Stimulated activated CD8-positive, alpha-beta memory T cell treated with anti-CD3 and anti-CD28 coated beads, Interleukin-12 subunit alpha, Interleukin-12 subunit beta, amount 100 ng/mL, for 1 hour (primary cell): Measurements from ENCODE around the gene LRP5.
"Not testable (repeated sequence)": the region's sequence is repeated elsewhere in the genome, so short reads cannot be mapped to it uniquely, and the experiment has no call there.

Experiments used
- DNase-seq: peaks from one replicate; pipeline ENCODE4 v3.0.0-alpha.2; 2020; ENCODE audit warnings: low read depth

The LRP5 gene

DNA sequence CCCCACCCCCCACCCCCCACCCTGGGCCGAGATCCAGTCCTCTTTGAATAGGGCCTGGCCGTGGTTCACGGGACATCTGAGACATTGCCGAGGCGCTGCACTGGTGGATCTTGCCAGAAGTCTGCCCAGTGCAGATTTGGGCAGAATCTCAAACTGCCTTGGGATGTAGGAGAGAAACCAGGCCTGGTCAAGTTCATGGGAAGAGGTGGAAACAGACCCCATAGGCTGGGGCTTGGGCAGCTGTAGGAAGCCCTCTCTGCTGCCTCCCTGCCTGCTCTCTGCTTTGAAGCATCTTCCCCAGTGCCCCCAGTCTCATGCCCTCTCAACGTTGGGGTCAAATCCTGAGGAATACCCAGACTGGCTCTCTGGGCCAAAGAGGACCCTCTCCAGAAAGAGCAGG is 132.2 kb downstream of the LRP5 start:
- DNase-seq = no peak

GRCh38 chr11:68445531-68446035 is 133.2 kb downstream of the LRP5 start:
- no peak for DNase-seq

GRCh38 chr11:68446046-68446725 is 133.8 kb downstream of the LRP5 start:
- DNase-seq = no peak

DNA sequence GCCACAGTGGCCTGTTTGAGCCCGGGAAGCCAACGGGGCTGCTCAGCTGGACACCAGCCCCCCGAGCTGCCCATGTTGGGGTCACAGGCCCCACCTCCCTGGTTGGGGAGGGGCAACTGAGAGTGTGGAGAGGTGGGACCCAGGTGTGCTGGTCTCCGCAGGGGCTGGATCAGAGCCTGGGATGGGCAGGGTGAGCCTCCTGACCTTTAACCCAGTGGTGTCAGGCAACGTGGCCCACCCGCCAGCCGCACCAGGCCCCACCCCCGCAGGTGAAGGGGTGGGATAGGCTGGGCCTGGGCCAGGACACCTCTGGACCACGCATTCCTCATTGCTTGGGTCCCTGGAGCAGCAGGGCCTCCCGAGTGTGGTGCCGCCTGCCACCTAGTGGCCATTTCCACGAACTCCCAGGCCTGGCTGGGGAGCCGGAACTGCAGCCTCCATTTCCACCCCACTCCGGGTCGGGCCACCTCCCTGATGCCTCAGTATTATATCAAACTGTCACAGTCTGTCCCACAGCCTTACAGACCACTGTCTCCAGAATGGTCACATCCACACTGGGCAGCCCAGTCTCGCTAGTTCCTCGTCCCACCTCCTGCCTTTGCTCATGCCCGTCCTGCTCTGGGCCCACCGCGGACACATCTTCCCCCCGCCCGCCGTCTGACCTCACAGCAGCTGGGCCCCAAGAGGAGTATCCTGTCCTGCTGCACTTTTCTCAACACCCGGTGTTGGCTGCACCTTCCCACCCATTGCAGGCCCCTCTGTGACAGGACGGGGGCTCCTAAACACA is 134.8 kb downstream of the LRP5 start:
- DNase-seq = peak; percentile 62

DNA sequence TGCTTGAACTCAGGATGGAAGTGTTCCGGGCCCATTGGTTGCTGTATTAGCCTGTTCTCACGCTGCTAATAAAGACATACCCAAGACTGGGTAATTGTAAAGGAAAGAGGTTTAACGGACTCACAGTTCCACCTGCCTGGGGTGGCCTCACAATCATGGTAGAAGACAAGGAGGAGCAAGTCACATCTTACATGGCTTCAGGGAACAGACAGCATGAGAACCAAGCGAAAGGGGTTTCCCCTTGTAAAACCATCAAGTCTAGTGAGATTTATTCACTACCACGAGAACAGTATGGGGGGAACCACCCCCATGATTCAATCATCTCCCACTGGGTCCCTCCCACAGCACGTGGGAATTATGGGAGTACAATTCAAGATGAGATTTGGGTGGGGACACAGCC is 135.5 kb downstream of the LRP5 start:
- DNase-seq = not testable (repeated sequence)

GRCh38 chr11:68448604-68449011 is 136.2 kb downstream of the LRP5 start:
- no peak for DNase-seq

- DNase-seq = no peak
Measured at GRCh38 chr11:68449951-68450350, 137.6 kb downstream of the LRP5 start.

GRCh38 chr11:68450711-68451110 is 138.3 kb downstream of the LRP5 start:
- DNase-seq = no peak

DNA sequence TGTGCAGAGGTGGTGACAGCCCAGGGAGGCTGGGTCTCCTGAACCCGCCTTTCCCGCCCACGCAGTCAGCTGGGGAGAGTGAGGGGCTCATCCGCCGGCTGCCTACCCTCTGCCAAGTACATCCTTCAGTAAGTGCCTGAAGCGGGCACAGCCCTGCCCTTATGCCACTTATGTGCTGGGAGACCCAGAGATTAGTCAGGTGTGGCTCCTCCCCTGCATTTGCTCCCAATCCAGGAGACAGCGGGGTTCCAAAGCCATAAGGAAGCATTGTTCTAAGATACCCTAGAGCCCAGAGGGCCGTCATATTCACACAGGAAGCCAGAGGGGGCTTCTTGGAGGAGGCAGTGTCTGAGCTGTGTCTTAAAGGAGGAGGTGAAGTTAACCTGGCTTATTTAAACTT is 142.4 kb downstream of the LRP5 start:
- DNase-seq = no peak

DNA sequence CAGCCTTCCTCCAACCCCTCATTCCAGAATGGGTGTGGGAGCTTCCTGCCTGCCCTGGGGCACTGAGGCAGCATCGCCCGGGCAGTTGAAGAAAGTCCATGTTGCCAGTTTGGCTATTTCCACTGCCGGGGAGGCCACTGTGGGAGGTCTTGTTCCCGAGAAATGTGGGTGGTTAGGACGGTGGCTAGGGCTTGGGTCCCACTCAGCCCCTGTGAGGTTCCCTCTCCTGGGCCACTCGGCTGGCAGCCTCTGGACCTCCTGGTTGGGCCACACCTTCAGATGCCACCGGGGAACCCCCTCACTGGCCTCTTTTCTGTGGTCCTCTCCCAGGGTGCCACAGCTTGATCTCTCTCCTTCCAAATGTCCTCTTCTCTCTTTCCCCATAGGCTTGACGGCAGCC is 143.1 kb downstream of the LRP5 start:
- DNase-seq = no peak

DNA sequence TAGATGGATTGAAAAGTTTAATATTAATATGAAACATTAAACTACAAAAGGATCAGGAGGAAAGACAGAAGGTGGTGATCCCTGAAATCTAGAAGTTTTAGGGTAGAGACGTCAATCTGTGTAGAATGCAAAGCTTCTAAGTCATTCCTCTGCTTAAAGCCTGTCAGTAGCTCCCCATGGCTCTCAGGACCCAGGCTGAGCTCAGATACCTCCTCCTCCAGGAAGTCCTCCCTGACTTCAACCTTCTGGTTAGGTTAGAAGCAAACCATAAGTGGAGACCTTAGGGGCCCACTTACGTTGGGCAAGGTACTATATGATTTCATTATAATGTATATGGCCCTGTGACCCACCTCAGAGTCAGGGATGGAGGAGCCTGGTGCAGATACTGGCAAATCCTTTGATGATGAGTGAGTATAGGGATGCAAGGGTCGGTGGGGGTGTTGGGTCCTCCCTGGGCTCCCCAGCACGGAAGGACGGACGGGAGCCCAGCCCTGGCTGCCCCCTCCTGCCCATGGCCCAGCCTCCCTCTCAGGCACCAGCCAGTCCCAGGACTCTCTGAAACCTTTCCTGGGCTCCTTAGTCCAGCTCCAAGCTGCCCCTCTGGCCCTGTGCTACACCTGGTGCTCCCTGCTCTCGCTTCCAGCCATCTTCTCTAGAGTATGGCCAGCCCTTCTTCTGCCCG is 145.0 kb downstream of the LRP5 start:
- no peak for DNase-seq

GRCh38 chr11:68457898-68458249 is 145.5 kb downstream of the LRP5 start:
- DNase-seq = no peak

- DNase-seq = not testable (repeated sequence)
Measured at GRCh38 chr11:68458340-68458739, 145.9 kb downstream of the LRP5 start.

- DNase-seq = peak; percentile 89
Measured at GRCh38 chr11:68459886-68460740, 147.7 kb downstream of the LRP5 start.

DNA sequence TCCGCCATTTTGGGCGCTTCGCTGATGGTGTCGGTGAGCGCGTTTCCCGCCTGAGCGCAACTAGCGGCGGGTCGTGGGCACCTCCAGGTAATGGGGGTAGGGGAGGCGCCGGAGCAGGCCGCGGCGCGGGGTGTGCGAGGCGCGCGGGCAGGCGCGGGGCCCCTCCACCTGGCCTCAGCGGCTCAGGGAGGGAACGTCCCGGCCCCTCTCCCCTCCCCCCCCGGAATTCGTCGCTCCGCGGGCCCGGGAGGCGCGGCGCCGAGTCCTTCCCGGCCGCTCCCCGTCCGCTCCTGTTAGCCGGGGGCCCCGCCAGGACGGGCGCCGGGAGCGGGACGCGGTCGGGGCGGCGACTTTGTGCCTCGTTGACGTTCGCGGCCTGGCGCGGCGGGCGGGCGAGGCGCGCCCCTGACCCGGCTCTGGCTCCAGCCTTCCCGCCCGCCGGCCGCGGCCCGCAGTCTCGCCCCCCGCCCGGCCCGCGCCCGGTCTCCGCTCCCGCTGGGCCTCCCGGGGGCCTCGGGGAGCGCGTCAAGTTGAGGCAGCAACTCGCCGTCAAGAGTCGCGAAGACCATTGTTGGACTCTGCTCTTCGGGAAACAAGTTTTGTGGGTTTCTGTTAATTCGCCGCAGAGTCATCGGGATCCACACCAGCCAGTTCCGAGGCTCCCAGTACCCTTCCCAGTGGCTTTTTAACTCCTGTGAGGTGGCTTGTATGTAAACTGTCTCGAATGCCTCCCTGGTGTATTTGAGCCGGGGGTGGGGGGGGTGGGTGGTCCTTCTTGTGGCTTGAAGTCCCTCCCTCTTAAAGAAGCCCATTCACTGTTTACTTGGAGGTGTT is 148.6 kb downstream of the LRP5 start, which contains the start of gene PPP6R3:
PPP6R3 (plus strand) TSS at position 12 of the 834 bp plus-strand sequence. CDS start 76,913 bp downstream, outside the sequence.
- no peak for DNase-seq

GRCh38 chr11:68461575-68461917 is 149.2 kb downstream of the LRP5 start:
- DNase-seq = no peak

- no peak for DNase-seq
Measured at GRCh38 chr11:68463714-68464113, 151.3 kb downstream of the LRP5 start.

DNA sequence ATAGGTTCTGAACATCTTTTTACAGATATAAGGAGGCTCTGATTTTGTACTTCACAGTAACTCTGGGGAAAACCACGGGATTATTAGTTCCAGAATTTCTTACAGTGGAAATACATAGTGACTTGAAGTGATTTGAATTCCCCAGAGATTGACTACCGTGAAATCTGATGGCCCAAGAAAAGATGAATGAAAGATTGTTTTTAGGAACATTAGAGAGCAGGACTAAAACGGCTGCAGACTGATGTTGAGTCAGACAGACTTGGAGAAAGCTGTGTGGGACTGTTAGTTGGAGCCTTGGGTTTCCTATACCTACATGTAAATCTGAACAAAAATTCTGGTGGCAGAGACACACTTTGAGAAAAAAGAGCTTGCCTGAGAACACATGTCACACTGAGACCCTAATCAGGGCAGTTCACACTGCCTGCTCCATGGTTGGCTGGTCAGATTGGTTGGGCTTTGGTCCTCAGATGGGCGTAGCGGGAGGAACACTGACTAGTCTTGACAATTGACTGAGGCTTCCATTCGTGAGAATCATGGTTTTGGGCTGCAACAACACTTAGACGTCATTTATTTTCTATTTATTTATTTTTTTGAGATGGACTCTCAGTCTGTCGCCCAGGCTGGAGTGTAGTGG is 154.9 kb downstream of the LRP5 start:
- no peak for DNase-seq

DNA sequence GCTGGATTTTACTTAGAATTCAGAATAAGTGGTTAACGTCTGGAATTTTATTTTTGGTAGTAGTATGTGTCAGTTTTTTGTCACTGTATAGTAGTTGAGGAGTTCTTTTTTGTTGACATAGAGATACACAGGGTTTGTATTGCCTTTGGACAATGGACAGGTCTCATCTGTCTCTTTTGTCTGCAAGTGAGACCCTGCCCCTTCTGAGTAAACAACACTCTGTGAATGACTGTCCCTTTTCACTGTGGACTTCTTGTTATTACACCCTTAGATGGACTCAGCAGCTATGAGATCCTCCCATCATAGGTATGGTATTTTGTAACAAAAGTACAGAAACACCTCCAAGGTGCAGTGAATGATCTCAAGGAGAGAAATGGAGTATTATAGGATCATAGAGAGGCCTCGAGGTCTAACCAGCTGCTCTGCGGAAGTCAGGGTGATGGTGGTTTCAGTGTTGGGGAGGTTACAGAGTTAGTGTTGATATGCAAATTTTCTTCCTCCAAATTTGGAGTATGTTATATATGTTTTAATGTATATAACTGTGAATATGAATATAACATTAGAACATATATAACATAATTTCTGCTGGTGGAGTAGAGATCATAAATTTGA is 155.9 kb downstream of the LRP5 start:
- no peak for DNase-seq

- no peak for DNase-seq
Measured at GRCh38 chr11:68469122-68469521, 156.7 kb downstream of the LRP5 start.
